ENCODE results near the gene HMGXB3. TPM values are rescaled to one million over a fixed set of nuclear protein-coding genes. Genes with fewer than 3 reads are reported as not detected.

HMGXB3 gene
- total and polyA plus RNA-seq, 4 donors, result 2.7 to 22.9 (median 11.0) TPM

- no peaks in the 10 kb centered on the region for H3K27me3 ChIP-seq (ENCODE audit: control insufficient read depth in 4 of 4, insufficient read depth in 4 of 4, low read length in 3 of 4)
- no peaks in the 10 kb centered on the region for H3K36me3 ChIP-seq (ENCODE audit: control insufficient read depth in 4 of 4, insufficient read depth in 3 of 4, low read depth in 1 of 4, low read length in 3 of 4)
- no peak overlapping the region for H3K27ac ChIP-seq (ENCODE audit: low read depth in 1 of 2, low read length in 2 of 2)
- peaks cover 0 to 7% (median 0%) of the 10 kb centered on the region in 4 donors for H3K4me1 ChIP-seq (ENCODE audit: control insufficient read depth in 4 of 4, insufficient read depth in 4 of 4, low read length in 3 of 4)
- no peaks in the 10 kb centered on the region for H3K9me3 ChIP-seq (ENCODE audit: control insufficient read depth in 4 of 4, low read length in 3 of 4)
- no peak for DNase-seq (ENCODE audit: low spot score)
- no peak for TF ChIP-seq REST (IDR thresholded peaks at IDR 0.05)
- TF ChIP-seq RAD21 (IDR thresholded peaks at IDR 0.05), result no peak
- TF ChIP-seq GABPA (IDR thresholded peaks at IDR 0.05 in 1 of 2, conservative IDR thresholded peaks at IDR 0.05 in 1 of 2), result no peak
- TF ChIP-seq ATF3 (IDR thresholded peaks at IDR 0.05), result no peak
- no peak for TF ChIP-seq YY1 (IDR thresholded peaks at IDR 0.05)
- no peak for TF ChIP-seq NR2F2 (IDR thresholded peaks at IDR 0.05)
- no peak for TF ChIP-seq MAX (IDR thresholded peaks at IDR 0.05)
- no peak for TF ChIP-seq HNF4G (IDR thresholded peaks at IDR 0.05)
- no peak for TF ChIP-seq SP1 (IDR thresholded peaks at IDR 0.05)
- no peak overlapping the region for H3K9ac ChIP-seq (ENCODE audit: low read depth in 1 of 2, low read length in 2 of 2)
- H3K4me3 ChIP-seq (ENCODE audit: low read depth in 1 of 3, low read length in 3 of 3), result no peak overlapping the region
- WGBS, result 73% methylated on average over 10 of the region's 10 CpGs
Measured at GRCh38 chr5:150065886-150066285, 65.3 kb downstream of the HMGXB3 start.

- WGBS, result 88% methylated on average over 5 of the region's 5 CpGs
- no peak overlapping the region for H3K9ac ChIP-seq (ENCODE audit: low read depth in 1 of 2, low read length in 2 of 2)
- no peak for DNase-seq (ENCODE audit: low spot score)
Measured at GRCh38 chr5:150066436-150066835, 65.9 kb downstream of the HMGXB3 start.

More at GRCh38 chr5:150066436-150066835, 65.9 kb downstream of the HMGXB3 start:
- H3K4me3 ChIP-seq (ENCODE audit: low read depth in 1 of 3, low read length in 3 of 3), result no peak overlapping the region
- peaks cover 0 to 7% (median 0%) of the 10 kb centered on the region in 4 donors for H3K4me1 ChIP-seq (ENCODE audit: control insufficient read depth in 4 of 4, insufficient read depth in 4 of 4, low read length in 3 of 4)
- H3K27me3 ChIP-seq (ENCODE audit: control insufficient read depth in 4 of 4, insufficient read depth in 4 of 4, low read length in 3 of 4), result no peaks in the 10 kb centered on the region
- H3K9me3 ChIP-seq (ENCODE audit: control insufficient read depth in 4 of 4, low read length in 3 of 4), result no peaks in the 10 kb centered on the region
- no peaks in the 10 kb centered on the region for H3K36me3 ChIP-seq (ENCODE audit: control insufficient read depth in 4 of 4, insufficient read depth in 3 of 4, low read depth in 1 of 4, low read length in 3 of 4)
- TF ChIP-seq MAX (IDR thresholded peaks at IDR 0.05), result no peak
- no peak for TF ChIP-seq GABPA (IDR thresholded peaks at IDR 0.05 in 1 of 2, conservative IDR thresholded peaks at IDR 0.05 in 1 of 2)
- TF ChIP-seq CTCF (IDR thresholded peaks at IDR 0.05; ENCODE audit: low read depth, low read length, missing input control), result no peak
- no peak for TF ChIP-seq TAF1 (conservative IDR thresholded peaks at IDR 0.05)
- TF ChIP-seq REST (IDR thresholded peaks at IDR 0.05), result no peak
- H3K27ac ChIP-seq (ENCODE audit: low read depth in 1 of 2, low read length in 2 of 2), result no peak overlapping the region
